ENCODE measurements around the gene TOMM7. TPM values are rescaled to one million over a fixed set of nuclear protein-coding genes. Genes with fewer than 3 reads are reported as not detected.

The TOMM7 gene
- polyA plus RNA-seq, 1 of the 3 experiments (the other 2 are of a cell fraction): 546 TPM

DNA sequence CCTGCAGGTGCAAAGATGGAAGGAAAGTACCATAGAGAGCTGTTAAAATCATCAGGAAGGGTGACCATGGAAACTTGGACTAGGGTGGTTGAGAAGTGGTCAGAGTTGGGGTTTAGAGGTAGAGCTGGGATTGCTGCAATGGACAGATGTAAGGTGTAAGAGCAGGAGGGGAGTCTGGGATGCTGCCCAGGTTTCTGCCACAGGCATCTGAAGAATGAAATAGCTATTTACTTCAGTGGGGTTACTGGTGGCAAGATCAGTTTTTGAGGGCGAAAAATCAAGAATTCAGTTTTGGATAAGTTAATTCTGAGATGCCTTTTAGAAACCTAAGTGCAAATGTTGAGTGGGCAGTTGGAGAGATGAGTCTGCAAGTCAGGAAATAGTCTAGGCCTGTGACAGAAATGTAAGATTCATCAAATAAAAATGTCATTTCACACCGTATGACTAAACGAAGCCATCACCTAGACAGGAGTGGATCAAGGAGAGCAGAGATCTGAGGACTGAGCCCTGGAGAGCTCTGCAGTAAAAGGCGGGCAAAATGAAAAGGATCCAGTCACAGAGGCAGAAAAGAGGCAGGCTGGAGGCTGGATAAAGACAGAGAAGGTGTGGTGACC, 22.7 kb upstream of the TOMM7 start (continued):
- TF ChIP-seq, protein P1, sequence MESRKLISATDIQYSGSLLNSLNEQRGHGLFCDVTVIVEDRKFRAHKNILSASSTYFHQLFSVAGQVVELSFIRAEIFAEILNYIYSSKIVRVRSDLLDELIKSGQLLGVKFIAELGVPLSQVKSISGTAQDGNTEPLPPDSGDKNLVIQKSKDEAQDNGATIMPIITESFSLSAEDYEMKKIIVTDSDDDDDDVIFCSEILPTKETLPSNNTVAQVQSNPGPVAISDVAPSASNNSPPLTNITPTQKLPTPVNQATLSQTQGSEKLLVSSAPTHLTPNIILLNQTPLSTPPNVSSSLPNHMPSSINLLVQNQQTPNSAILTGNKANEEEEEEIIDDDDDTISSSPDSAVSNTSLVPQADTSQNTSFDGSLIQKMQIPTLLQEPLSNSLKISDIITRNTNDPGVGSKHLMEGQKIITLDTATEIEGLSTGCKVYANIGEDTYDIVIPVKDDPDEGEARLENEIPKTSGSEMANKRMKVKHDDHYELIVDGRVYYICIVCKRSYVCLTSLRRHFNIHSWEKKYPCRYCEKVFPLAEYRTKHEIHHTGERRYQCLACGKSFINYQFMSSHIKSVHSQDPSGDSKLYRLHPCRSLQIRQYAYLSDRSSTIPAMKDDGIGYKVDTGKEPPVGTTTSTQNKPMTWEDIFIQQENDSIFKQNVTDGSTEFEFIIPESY (IDR thresholded peaks at IDR 0.05; ENCODE audit: borderline replicate concordance, low read depth): no peak
- TF ChIP-seq POLR2AphosphoS5 (IDR thresholded peaks at IDR 0.05; ENCODE audit: low read depth, low read length) (no peak), RCOR1 (IDR thresholded peaks at IDR 0.05; ENCODE audit: low read length) (no peak)

DNA sequence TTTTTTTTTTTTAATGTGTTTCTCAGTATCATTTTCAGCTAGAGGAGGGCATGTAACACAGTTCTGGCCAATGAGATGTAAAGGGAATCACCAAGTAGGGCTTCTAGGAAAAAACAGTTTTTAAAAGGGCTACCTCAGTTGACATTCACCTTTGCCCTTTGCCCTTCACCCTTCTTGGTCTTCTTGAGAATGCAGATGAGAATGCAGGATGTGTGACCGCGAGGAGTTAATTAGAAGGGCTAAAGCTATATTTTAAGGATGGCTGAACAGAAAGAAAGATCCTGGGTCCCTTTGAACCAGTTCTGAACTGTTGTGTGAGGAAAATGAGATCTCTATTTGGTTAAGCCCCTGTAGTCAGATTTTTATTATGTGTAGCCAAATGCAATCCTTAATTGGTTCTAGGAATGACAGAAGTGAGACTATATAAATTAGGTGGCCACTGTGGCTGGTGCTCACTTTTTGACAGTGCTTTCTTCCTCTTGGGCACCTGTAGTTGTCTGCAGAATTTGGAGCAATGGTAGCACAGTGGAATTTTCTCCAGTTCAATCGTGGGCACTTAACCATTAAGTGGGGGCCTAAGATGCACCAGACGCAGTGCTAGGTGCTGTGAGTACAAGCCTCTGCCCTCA, 21.1 kb upstream of the TOMM7 start:
- POLR2A ChIA-PET: no interaction called here
- no peak overlapping the region for H2AFZ ChIP-seq (ENCODE audit: low read depth)
- no peaks in the 10 kb centered on the region for H3K36me3 ChIP-seq (replicated peaks in 1 of 2; ENCODE audit: control insufficient read depth in 1 of 2, insufficient read depth in 2 of 2, low read length in 1 of 2)
- DNase-seq: no peak
- WGBS (ENCODE audit: low lambda C conversion rate): 53% methylated on average over 4 of the region's 4 CpGs
- no peak overlapping the region for H3K27ac ChIP-seq (ENCODE audit: low read depth in 2 of 2, low read length in 1 of 2)
- H3K4me3 ChIP-seq (ENCODE audit: low read depth in 2 of 2, low read length in 1 of 2): no peak overlapping the region
- H3K27me3 ChIP-seq (ENCODE audit: insufficient read depth): peaks cover 39% of the 10 kb centered on the region; the same call in 1 of the 2 replicates
- no peaks in the 10 kb centered on the region for H3K9me3 ChIP-seq
- H4K20me1 ChIP-seq (ENCODE audit: insufficient read depth): no peaks in the 10 kb centered on the region
- peaks cover 0 to 5% of the 10 kb centered on the region in 2 experiments; a peak in 1 of 4 replicates for H3K4me1 ChIP-seq (ENCODE audit: control insufficient read depth in 1 of 2, insufficient read depth in 2 of 2, low read depth in 1 of 2, low read length in 1 of 2)
- H3K4me2 ChIP-seq: no peak overlapping the region
- TF ChIP-seq, protein P1 (IDR thresholded peaks at IDR 0.05; ENCODE audit: borderline replicate concordance, low read depth): no peak
- TF ChIP-seq RFX5 (IDR thresholded peaks at IDR 0.05; ENCODE audit: low read length) (no peak), RXRA (IDR thresholded peaks at IDR 0.05; ENCODE audit: borderline replicate concordance, low read depth) (no peak), FOXJ3 (CRISPR knock-in tag; IDR thresholded peaks at IDR 0.05) (no peak), CHD2 (IDR thresholded peaks at IDR 0.05; ENCODE audit: low read length, partially characterized antibody) (no peak), TEAD4 (IDR thresholded peaks at IDR 0.05; ENCODE audit: borderline replicate concordance, insufficient read depth) (no peak), GABPA (IDR thresholded peaks at IDR 0.05; ENCODE audit: low read depth) (no peak), MXI1 (IDR thresholded peaks at IDR 0.05; ENCODE audit: low read depth, low read length) (no peak), ELF1 (IDR thresholded peaks at IDR 0.05) (no peak), SMC3 (IDR thresholded peaks at IDR 0.05; ENCODE audit: low read depth, low read length) (no peak), GATA2 (CRISPR knock-in tag; IDR thresholded peaks at IDR 0.05) (no peak), FOXM1 (IDR thresholded peaks at IDR 0.05; ENCODE audit: low read depth) (no peak)
- TF ChIP-seq, protein P2, sequence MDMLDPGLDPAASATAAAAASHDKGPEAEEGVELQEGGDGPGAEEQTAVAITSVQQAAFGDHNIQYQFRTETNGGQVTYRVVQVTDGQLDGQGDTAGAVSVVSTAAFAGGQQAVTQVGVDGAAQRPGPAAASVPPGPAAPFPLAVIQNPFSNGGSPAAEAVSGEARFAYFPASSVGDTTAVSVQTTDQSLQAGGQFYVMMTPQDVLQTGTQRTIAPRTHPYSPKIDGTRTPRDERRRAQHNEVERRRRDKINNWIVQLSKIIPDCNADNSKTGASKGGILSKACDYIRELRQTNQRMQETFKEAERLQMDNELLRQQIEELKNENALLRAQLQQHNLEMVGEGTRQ (IDR thresholded peaks at IDR 0.05; ENCODE audit: borderline replicate concordance, low read depth, low read length): no peak
- TF ChIP-seq, protein P3, sequence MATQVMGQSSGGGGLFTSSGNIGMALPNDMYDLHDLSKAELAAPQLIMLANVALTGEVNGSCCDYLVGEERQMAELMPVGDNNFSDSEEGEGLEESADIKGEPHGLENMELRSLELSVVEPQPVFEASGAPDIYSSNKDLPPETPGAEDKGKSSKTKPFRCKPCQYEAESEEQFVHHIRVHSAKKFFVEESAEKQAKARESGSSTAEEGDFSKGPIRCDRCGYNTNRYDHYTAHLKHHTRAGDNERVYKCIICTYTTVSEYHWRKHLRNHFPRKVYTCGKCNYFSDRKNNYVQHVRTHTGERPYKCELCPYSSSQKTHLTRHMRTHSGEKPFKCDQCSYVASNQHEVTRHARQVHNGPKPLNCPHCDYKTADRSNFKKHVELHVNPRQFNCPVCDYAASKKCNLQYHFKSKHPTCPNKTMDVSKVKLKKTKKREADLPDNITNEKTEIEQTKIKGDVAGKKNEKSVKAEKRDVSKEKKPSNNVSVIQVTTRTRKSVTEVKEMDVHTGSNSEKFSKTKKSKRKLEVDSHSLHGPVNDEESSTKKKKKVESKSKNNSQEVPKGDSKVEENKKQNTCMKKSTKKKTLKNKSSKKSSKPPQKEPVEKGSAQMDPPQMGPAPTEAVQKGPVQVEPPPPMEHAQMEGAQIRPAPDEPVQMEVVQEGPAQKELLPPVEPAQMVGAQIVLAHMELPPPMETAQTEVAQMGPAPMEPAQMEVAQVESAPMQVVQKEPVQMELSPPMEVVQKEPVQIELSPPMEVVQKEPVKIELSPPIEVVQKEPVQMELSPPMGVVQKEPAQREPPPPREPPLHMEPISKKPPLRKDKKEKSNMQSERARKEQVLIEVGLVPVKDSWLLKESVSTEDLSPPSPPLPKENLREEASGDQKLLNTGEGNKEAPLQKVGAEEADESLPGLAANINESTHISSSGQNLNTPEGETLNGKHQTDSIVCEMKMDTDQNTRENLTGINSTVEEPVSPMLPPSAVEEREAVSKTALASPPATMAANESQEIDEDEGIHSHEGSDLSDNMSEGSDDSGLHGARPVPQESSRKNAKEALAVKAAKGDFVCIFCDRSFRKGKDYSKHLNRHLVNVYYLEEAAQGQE (IDR thresholded peaks at IDR 0.05; ENCODE audit: low read depth, low read length): no peak
- no peak overlapping the region for H3K9ac ChIP-seq
- CTCF ChIA-PET: no interaction called here
- H3K79me2 ChIP-seq (ENCODE audit: insufficient read depth): no peaks in the 10 kb centered on the region
- H3F3A ChIP-seq (replicated peaks; ENCODE audit: insufficient read depth): no peaks in the 10 kb centered on the region
- H3K9me2 ChIP-seq: no peaks in the 10 kb centered on the region
